HEK293 (cell line): Measurements from ENCODE around the gene OGFOD3.
A peak's percentile ranks its signal among the peaks of the same experiment; 100 is the strongest.

Source experiments
- CTCF ChIA-PET: fragments of 350-600 bp; formaldehyde crosslinking; extraction: SDS; loops from one replicate; lab custom pipeline; 2021; ENCODE audit warnings: antibody characterized with exemption; lab: Yijun Ruan, JAX
- POLR2A ChIA-PET: fragments of 300-600 bp; formaldehyde crosslinking; extraction: SDS; loops from one replicate; lab custom pipeline; 2020; ENCODE audit warnings: antibody characterized with exemption, inconsistent platforms; lab: Yijun Ruan, JAX
- H3K27ac ChIP-seq: fragments of 200-500 bp; sonication (Bioruptor generic); 2 replicates; pipeline ENCODE4 v1.5.1; 2014; ENCODE audit warnings: low read depth, low read length, control low read depth, inconsistent platforms; ENCODE audit errors: extremely low read depth
- H3K36me3 ChIP-seq, 2 experiments: fragments of 200-500 bp in 1 of 2; sonication (Bioruptor generic) in 1 of 2; 1 replicate in 1 of 2; 2 replicates in 1 of 2; pipeline ENCODE4 v1.5.1; 2014 to 2017; ENCODE audit warnings: inconsistent platforms in 2 of 2, low read length in 2 of 2; ENCODE audit not compliant: control insufficient read depth in 2 of 2, insufficient read depth in 1 of 2
- H3K4me1 ChIP-seq: fragments of 200-500 bp; sonication (Bioruptor generic); 2 replicates; pipeline ENCODE4 v1.5.1; 2014; ENCODE audit warnings: mild to moderate bottlenecking, low read length, inconsistent platforms; ENCODE audit not compliant: control insufficient read depth, insufficient read depth
- H3K4me3 ChIP-seq: 2 replicates; pipeline ENCODE4 v1.5.1; 2011; ENCODE audit warnings: low read depth, mild to moderate bottlenecking, control low read depth, low read length, moderate library complexity
- H3K9me3 ChIP-seq: fragments of 200-500 bp; sonication (Bioruptor generic); 2 replicates; pipeline ENCODE4 v1.5.1; 2014; ENCODE audit warnings: low read depth, low read length, inconsistent platforms; ENCODE audit not compliant: control insufficient read depth, insufficient read depth
- KLF10 ChIP-seq: fragments of 450-650 bp; IDR thresholded peaks from 2 replicates; pipeline ENCODE4 v1.5.1; 2018; ENCODE audit warnings: missing biosample characterization, mild to moderate bottlenecking, missing genetic modification characterization
- KLF9 ChIP-seq: fragments of 450-650 bp; formaldehyde crosslinking; IDR thresholded peaks from 2 replicates; pipeline ENCODE4 v1.5.1; 2016; ENCODE audit warnings: missing biosample characterization, missing genetic modification characterization, low read depth
- SALL2 ChIP-seq: fragments of 450-650 bp; formaldehyde crosslinking; IDR thresholded peaks from 2 replicates; pipeline ENCODE4 v1.5.0; 2017; ENCODE audit warnings: missing biosample characterization, mild to moderate bottlenecking, missing genetic modification characterization, borderline replicate concordance
- SCRT2 ChIP-seq: fragments of 450-650 bp; formaldehyde crosslinking; IDR thresholded peaks from 2 replicates; pipeline ENCODE4 v1.5.1; 2016; ENCODE audit warnings: missing biosample characterization, missing genetic modification characterization
- SP3 ChIP-seq: fragments of 450-650 bp; formaldehyde crosslinking; IDR thresholded peaks from 2 replicates; pipeline ENCODE4 v1.5.1; 2016; ENCODE audit warnings: missing biosample characterization, missing genetic modification characterization
- ZEB2 ChIP-seq: fragments of 450-650 bp; formaldehyde crosslinking; IDR thresholded peaks from 2 replicates; pipeline ENCODE4 v1.5.1; 2016; ENCODE audit warnings: missing biosample characterization, missing genetic modification characterization
- ZNF140 ChIP-seq: fragments of 450-650 bp; formaldehyde crosslinking; IDR thresholded peaks from 2 replicates; pipeline ENCODE4 v1.5.1; 2016; ENCODE audit warnings: missing biosample characterization, missing genetic modification characterization
- ZNF169 ChIP-seq: fragments of 450-650 bp; formaldehyde crosslinking; IDR thresholded peaks from 2 replicates; pipeline ENCODE4 v1.5.1; 2016; ENCODE audit warnings: missing biosample characterization, missing genetic modification characterization
- ZNF274 ChIP-seq, 2 experiments: fragments of 200-500 bp in 1 of 2; fragments of 450-650 bp in 1 of 2; sonication (Bioruptor generic) in 1 of 2; formaldehyde crosslinking in 1 of 2; IDR thresholded peaks; 2 replicates each; pipeline versions ENCODE4 v1.5.1 to v1.6.1; 2014 to 2016; ENCODE audit warnings: borderline replicate concordance in 1 of 2, inconsistent platforms in 1 of 2, low read length in 1 of 2, missing biosample characterization in 1 of 2, missing genetic modification characterization in 1 of 2
- ZNF292 ChIP-seq: fragments of 450-650 bp; formaldehyde crosslinking; IDR thresholded peaks from 2 replicates; pipeline ENCODE4 v1.5.1; 2016; ENCODE audit warnings: low read depth, missing biosample characterization, missing genetic modification characterization, borderline replicate concordance
- ZNF302 ChIP-seq: fragments of 450-650 bp; formaldehyde crosslinking; IDR thresholded peaks from 2 replicates; pipeline ENCODE4 v1.5.1; 2016; ENCODE audit warnings: missing biosample characterization, missing genetic modification characterization, low read depth
- ZNF423 ChIP-seq: fragments of 450-650 bp; formaldehyde crosslinking; IDR thresholded peaks from 2 replicates; pipeline ENCODE4 v1.5.1; 2016; ENCODE audit warnings: missing biosample characterization, missing genetic modification characterization
- ZNF514 ChIP-seq: fragments of 450-650 bp; formaldehyde crosslinking; IDR thresholded peaks from 2 replicates; pipeline ENCODE4 v1.5.1; 2016; ENCODE audit warnings: missing biosample characterization, missing genetic modification characterization
- ZNF585B ChIP-seq: fragments of 450-650 bp; formaldehyde crosslinking; IDR thresholded peaks from 2 replicates; pipeline ENCODE4 v1.5.1; 2016; ENCODE audit warnings: missing biosample characterization, missing genetic modification characterization
- ZNF600 ChIP-seq: fragments of 450-650 bp; formaldehyde crosslinking; IDR thresholded peaks from 2 replicates; pipeline ENCODE4 v1.5.1; 2016; ENCODE audit warnings: missing biosample characterization, missing genetic modification characterization
- ZNF626 ChIP-seq: fragments of 450-650 bp; sonication (Bioruptor Pico); formaldehyde crosslinking; IDR thresholded peaks from 2 replicates; pipeline ENCODE4 v1.5.1; 2018; ENCODE audit warnings: missing biosample characterization, missing genetic modification characterization, inconsistent platforms
- ZNF747 ChIP-seq: fragments of 450-650 bp; formaldehyde crosslinking; IDR thresholded peaks from 2 replicates; pipeline ENCODE4 v1.5.1; 2016; ENCODE audit warnings: missing biosample characterization, missing genetic modification characterization
- ZNF776 ChIP-seq: fragments of 450-650 bp; formaldehyde crosslinking; IDR thresholded peaks from 2 replicates; pipeline ENCODE4 v1.5.0; 2017; ENCODE audit warnings: missing biosample characterization, missing genetic modification characterization, borderline replicate concordance
- ZSCAN16 ChIP-seq: fragments of 450-650 bp; formaldehyde crosslinking; IDR thresholded peaks from 2 replicates; pipeline ENCODE4 v1.5.1; 2016; ENCODE audit warnings: missing biosample characterization, missing genetic modification characterization
- TF ChIP-seq, protein P1 (sequence below): fragments of 450-650 bp; formaldehyde crosslinking; IDR thresholded peaks from 2 replicates; pipeline ENCODE4 v1.5.1; 2016; ENCODE audit warnings: missing biosample characterization, missing genetic modification characterization
- TF ChIP-seq, protein P2 (sequence below): fragments of 450-650 bp; formaldehyde crosslinking; IDR thresholded peaks from 2 replicates; pipeline ENCODE4 v1.5.1; 2016; ENCODE audit warnings: missing biosample characterization, missing genetic modification characterization
- TF ChIP-seq, protein P3 (sequence below): fragments of 450-650 bp; formaldehyde crosslinking; IDR thresholded peaks from 2 replicates; pipeline ENCODE4 v1.5.1; 2016; ENCODE audit warnings: missing biosample characterization, missing genetic modification characterization, low read depth

The OGFOD3 gene

DNA sequence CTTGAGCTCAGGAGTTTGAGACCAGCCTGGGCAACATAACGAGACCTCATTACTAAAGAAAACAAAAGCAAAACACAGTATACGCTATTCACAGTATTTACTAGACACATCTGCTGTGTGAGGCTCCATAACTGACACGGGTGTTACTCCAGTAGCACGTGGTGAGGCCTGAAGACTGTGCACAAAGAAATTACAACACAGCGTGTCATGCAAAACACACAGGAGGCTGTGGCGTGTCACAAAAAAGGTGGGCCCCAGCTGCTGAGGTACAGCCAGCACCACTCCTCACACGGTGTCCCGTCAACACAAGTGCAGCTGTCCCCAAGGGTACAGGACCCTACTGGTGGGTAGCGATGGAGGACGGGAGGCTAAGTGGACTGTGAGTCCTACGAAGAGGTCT lies 29.5 kb upstream of the OGFOD3 start:
- ChIA-PET POLR2A (no interaction called here), CTCF (no interaction called here)
- peak; percentile 34; the same call in 1 of the 2 replicates for TF ChIP-seq ZNF600
- no peak for TF ChIP-seq SP3 (tag by site-specific recombination)
- Histone ChIP-seq H3K4me1 (peaks cover 4% of the 10 kb centered on the region; the same call in 1 of the 2 replicates), H3K36me3 (peaks cover 0 to 38% of the 10 kb centered on the region in 2 experiments; a peak in 1 of 3 replicates), H3K27ac (no peak overlapping the region), H3K4me3 (no peak overlapping the region), H3K9me3 (no peaks in the 10 kb centered on the region)

DNA sequence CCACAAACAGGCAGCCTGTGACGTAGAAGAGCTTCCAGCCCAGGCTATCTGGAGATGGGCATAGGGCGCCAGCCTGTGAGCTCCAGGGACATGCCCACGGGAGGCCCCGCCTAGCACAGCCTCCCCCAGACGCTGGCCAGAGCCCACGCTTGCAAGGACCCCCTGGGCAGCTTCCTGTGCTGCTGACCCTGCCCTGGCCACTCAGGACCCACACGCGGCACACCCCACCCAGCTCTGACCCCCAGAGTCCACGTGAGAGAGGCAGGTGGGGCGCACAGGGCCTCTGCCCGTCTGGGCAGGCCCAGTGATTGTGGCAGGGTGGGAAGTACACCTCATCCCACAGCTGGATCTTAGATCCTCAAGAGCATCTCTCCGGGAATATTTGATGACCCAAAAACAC lies 28.3 kb upstream of the OGFOD3 start:
- H3K36me3 ChIP-seq = peaks cover 0 to 50% of the 10 kb centered on the region in 2 experiments; a peak in 1 of 3 replicates
- no peak overlapping the region for H3K4me3 ChIP-seq
- ChIA-PET CTCF (interaction anchor here (0.7 kb wide), 1 partner anchor 163 kb away, joined by 3 read pairs; no protein-coding TSS in a partner anchor), POLR2A (no interaction called here)
- no peak overlapping the region for H3K27ac ChIP-seq
- H3K4me1 ChIP-seq = peaks cover 4% of the 10 kb centered on the region; the same call in 1 of the 2 replicates
- TF ChIP-seq ZEB2 (tag by site-specific recombination) (no peak), ZNF302 (tag by site-specific recombination) (no peak), SALL2 (tag by site-specific recombination) (no peak), ZNF169 (tag by site-specific recombination) (no peak), ZNF423 (tag by site-specific recombination) (no peak), ZNF140 (tag by site-specific recombination) (no peak), ZSCAN16 (tag by site-specific recombination) (no peak), ZNF626 (tag by site-specific recombination) (no peak), ZNF274 (IDR thresholded peaks at IDR 0.05; ENCODE audit: low read length) (no peak), ZNF274 (tag by site-specific recombination; IDR thresholded peaks at IDR 0.05; ENCODE audit: borderline replicate concordance) (no peak)
- TF ChIP-seq, protein P1, sequence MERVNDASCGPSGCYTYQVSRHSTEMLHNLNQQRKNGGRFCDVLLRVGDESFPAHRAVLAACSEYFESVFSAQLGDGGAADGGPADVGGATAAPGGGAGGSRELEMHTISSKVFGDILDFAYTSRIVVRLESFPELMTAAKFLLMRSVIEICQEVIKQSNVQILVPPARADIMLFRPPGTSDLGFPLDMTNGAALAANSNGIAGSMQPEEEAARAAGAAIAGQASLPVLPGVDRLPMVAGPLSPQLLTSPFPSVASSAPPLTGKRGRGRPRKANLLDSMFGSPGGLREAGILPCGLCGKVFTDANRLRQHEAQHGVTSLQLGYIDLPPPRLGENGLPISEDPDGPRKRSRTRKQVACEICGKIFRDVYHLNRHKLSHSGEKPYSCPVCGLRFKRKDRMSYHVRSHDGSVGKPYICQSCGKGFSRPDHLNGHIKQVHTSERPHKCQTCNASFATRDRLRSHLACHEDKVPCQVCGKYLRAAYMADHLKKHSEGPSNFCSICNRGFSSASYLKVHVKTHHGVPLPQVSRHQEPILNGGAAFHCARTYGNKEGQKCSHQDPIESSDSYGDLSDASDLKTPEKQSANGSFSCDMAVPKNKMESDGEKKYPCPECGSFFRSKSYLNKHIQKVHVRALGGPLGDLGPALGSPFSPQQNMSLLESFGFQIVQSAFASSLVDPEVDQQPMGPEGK (tag by site-specific recombination) = no peak
- TF ChIP-seq, protein P2, sequence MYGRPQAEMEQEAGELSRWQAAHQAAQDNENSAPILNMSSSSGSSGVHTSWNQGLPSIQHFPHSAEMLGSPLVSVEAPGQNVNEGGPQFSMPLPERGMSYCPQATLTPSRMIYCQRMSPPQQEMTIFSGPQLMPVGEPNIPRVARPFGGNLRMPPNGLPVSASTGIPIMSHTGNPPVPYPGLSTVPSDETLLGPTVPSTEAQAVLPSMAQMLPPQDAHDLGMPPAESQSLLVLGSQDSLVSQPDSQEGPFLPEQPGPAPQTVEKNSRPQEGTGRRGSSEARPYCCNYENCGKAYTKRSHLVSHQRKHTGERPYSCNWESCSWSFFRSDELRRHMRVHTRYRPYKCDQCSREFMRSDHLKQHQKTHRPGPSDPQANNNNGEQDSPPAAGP (tag by site-specific recombination) = no peak
- TF ChIP-seq, protein P3, sequence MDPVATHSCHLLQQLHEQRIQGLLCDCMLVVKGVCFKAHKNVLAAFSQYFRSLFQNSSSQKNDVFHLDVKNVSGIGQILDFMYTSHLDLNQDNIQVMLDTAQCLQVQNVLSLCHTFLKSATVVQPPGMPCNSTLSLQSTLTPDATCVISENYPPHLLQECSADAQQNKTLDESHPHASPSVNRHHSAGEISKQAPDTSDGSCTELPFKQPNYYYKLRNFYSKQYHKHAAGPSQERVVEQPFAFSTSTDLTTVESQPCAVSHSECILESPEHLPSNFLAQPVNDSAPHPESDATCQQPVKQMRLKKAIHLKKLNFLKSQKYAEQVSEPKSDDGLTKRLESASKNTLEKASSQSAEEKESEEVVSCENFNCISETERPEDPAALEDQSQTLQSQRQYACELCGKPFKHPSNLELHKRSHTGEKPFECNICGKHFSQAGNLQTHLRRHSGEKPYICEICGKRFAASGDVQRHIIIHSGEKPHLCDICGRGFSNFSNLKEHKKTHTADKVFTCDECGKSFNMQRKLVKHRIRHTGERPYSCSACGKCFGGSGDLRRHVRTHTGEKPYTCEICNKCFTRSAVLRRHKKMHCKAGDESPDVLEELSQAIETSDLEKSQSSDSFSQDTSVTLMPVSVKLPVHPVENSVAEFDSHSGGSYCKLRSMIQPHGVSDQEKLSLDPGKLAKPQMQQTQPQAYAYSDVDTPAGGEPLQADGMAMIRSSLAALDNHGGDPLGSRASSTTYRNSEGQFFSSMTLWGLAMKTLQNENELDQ (tag by site-specific recombination) = no peak
- H3K9me3 ChIP-seq = no peaks in the 10 kb centered on the region

DNA sequence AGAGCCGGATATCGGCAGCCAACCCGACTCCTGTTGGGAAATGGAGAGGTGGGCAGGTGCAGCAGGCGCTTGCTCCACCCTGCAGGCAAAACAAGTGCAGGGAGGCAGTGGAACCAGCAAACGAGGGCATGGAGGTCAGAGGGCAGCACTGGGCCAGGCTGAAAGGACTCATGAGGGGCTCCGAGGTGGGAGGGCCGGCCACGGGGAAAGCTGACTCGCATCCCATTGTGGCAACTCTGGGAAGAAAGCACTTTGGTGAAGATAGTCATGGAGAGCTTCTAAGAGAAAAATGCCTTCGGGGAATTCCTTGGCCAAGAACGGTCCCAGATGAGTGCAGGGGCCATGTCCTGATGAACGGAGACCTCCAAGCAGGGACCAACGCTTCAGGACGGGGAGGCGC lies 27.7 kb upstream of the OGFOD3 start:
- Histone ChIP-seq H3K36me3 (peaks cover 0 to 50% of the 10 kb centered on the region in 2 experiments; a peak in 1 of 3 replicates), H3K4me3 (no peak overlapping the region)
- CTCF ChIA-PET = no interaction called here
- TF ChIP-seq KLF9 (no peak), ZNF292 (tag by site-specific recombination) (no peak), ZNF514 (tag by site-specific recombination) (no peak), ZNF776 (tag by site-specific recombination) (no peak), KLF10 (no peak), ZNF747 (tag by site-specific recombination) (no peak), ZNF585B (tag by site-specific recombination) (no peak), SCRT2 (peak; percentile 45; the same call in 1 of the 2 replicates)
- TF ChIP-seq, all 188 proteins: peak for 1
- POLR2A ChIA-PET = no interaction called here
- peaks cover 2% of the 10 kb centered on the region; the same call in 1 of the 2 replicates for H3K4me1 ChIP-seq
- no peak overlapping the region for H3K27ac ChIP-seq
- no peaks in the 10 kb centered on the region for H3K9me3 ChIP-seq
